GM18868 (cell line): ENCODE measurements around the gene NUCKS1.
"Not testable (repeated sequence)": the region's sequence is repeated elsewhere in the genome, so short reads cannot be mapped to it uniquely, and the experiment has no call there.

Source experiments
- ATAC-seq: cut with Tn5 transposase; IDR thresholded peaks from one replicate; pipeline ENCODE4 v1.9.1; 2021; ENCODE audit warnings: mild to moderate bottlenecking, moderate library complexity; ENCODE audit not compliant: unreplicated experiment

NUCKS1 gene

GRCh38 chr1:205735218-205735617 is 14.8 kb downstream of the NUCKS1 start:
- no peak for ATAC-seq

GRCh38 chr1:205733438-205734175 is 16.4 kb downstream of the NUCKS1 start:
- no peak for ATAC-seq

GRCh38 chr1:205729945-205730610 is 19.9 kb downstream of the NUCKS1 start:
- ATAC-seq, result no peak

GRCh38 chr1:205726619-205727125 is 23.3 kb downstream of the NUCKS1 start:
- ATAC-seq, result no peak

- ATAC-seq, result no peak
These were observed 24.5 kb downstream of the NUCKS1 start for GRCh38 chr1:205725514-205725913.

- not testable (repeated sequence) for ATAC-seq
These were observed 29.2 kb downstream of the NUCKS1 start for GRCh38 chr1:205720740-205721139.

- ATAC-seq, result no peak
These were observed 30.2 kb downstream of the NUCKS1 start for GRCh38 chr1:205719762-205720161.

- no peak for ATAC-seq
These were observed 31.0 kb downstream of the NUCKS1 start for GRCh38 chr1:205719015-205719414.

GRCh38 chr1:205716371-205717132 is 33.4 kb downstream of the NUCKS1 start:
- no peak for ATAC-seq

- no peak for ATAC-seq
These were observed 34.4 kb downstream of the NUCKS1 start for GRCh38 chr1:205715628-205716027.

GRCh38 chr1:205714906-205715246 is 35.1 kb downstream of the NUCKS1 start:
- no peak for ATAC-seq

GRCh38 chr1:205714190-205714905 is 35.6 kb downstream of the NUCKS1 start:
- ATAC-seq, result no peak

- ATAC-seq, result peak; percentile 67
These were observed 38.6 kb downstream of the NUCKS1 start for GRCh38 chr1:205711105-205712048.

GRCh38 chr1:205710201-205711062 is 39.5 kb downstream of the NUCKS1 start:
- ATAC-seq, result no peak

- ATAC-seq, result no peak
These were observed 40.3 kb downstream of the NUCKS1 start for GRCh38 chr1:205709640-205710039.

- no peak for ATAC-seq
These were observed 41.0 kb downstream of the NUCKS1 start for GRCh38 chr1:205709059-205709398.

GRCh38 chr1:205706601-205707502 is 43.1 kb downstream of the NUCKS1 start:
- ATAC-seq, result no peak

GRCh38 chr1:205704903-205705302 is 45.1 kb downstream of the NUCKS1 start:
- ATAC-seq, result no peak
